Raji (cell line): ENCODE data around the gene PFN3.

ENCODE experiments used
- POLR2A ChIP-seq: IDR thresholded peaks from 2 replicates; pipeline ENCODE4 v1.6.1; 2011; ENCODE audit warnings: low read depth, low read length, control low read depth; ENCODE audit not compliant: insufficient read depth

PFN3 gene

DNA sequence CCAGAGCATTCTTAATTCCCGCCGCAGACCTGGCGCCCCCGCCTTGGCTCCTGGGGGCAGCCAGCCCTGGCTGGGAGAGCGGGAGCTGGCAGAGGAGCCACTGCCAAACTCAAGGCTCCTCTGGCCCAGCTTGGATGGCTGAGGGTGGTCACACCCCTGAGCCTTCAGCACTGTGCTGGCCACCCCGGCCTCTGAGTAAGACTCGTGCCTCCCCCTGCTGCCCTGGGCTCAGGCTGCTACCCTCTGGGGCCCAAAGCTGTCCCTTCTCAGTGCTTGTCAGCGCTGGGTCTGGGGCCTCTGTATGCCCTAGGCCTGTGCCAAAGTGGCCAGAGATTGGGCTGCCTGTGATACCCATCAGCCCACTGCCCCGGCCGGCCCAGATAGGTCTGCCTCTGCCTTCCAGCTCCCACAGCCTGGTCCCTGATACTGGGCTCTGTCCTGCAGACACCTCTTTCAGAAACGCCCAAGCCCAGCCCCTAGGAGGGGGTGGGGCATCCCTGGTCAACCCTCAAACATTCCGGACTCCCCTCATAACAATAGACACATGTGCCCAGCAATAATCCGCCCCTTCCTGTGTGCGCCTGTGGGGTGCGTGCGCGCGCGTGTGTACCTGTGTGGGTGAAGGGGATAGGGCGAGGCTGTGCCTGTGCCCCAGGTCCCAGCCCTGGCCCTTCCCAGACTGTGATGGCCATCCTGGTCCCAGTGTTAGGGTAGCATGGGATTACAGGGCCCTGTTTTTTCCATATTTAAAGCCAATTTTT is 41.8 kb upstream of the PFN3 start:
- TF ChIP-seq POLR2A = no peak

DNA sequence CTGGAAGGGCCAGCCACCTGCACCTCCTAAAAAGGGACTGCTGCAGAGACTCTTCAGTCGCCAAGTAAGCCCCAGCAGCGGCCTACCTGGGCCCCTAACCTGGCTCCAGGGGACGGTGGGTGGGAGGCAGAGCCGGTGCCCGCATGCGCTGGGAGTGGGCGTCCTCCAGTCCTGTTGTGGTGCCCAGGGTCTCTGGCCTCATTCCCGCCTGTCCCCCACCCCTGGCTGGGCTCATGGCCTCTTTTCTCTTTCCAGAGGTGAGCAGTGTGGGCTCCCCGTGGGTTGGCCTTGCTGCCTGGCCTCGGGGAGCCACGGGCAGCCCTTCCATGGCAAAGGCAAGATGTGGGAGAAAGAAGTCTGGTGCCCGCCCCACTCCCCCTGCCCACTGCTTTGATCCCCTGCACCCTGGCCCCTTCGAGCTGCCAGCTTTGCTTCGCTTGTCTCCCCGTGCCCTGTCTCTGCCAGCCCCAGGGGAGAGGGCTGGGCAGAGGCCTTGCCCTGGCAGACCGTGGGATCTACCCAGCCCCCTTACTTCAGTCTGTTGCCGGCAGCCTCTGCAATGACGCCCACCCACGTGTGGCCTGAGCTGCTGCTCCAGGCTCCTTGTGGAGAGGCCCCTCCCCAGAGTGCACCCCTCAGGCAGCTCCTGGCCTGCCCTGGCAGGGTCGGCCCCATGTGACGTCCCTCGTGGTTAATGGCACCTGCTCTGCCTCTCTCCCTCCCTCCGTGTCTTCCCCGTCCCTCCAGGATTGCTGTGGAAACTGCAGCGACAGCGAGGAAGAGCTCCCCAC is 40.7 kb upstream of the PFN3 start:
- no peak for TF ChIP-seq POLR2A

DNA sequence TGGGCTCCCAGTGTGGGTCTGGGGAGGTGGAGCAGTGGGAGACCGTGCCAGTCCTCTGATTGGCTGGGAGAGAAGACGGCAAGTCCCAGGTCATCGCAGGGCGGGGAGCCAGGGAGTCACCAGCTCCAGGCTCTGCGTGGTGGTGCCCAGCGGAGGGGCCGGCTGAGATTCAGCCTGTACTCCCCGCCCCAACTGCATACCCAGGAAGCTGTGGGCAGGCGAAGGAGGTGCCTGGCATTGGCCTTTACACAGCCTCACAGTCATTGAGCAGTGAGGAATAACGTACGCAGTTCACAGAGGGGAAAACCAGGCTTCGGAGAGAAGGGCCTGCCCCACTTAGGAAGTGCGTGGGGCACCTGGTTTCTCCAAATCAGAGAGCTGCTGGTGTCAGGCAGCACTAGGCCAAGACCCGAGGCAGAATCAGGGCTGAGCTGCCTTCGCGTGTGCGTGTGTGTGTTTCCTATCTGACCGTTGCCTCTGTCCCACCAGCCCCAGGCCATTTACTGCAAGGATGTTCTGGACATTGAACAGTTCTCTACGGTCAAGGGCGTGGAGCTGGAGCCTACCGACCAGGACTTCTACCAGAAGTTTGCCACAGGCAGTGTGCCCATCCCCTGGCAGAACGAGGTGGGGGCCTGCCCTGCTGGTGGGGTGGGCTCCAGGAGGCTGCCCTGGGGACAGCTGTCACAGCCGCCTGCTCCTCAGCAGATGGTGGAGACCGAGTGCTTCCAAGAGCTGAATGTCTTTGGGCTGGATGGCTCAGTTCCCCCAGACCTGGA is 39.9 kb upstream of the PFN3 start:
- no peak for TF ChIP-seq POLR2A

DNA sequence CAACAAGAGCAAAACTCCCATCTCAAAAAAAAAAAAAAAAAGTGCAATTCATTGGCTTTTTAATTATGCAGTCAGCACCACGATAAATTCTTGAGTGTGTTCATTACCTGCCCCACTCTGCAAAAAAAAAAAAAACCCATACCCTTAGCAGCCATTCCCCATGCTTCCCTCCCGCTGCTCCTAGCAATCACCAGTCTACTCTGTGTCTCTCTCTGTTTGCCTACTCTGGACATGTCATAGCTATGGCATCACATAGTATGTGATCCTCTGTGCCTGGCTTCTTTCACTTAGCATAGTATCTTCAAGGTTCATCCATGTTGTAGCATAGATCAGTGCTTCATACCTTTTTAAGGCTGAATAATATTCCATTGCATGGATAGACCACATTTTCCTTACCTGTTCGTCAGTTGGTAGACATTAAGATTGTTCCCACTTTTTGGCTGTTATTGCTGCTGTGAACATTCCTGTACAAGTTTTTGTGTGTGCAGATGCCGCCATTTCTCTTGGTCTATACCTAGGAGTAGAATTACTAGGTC is 39.1 kb upstream of the PFN3 start:
- no peak for TF ChIP-seq POLR2A

DNA sequence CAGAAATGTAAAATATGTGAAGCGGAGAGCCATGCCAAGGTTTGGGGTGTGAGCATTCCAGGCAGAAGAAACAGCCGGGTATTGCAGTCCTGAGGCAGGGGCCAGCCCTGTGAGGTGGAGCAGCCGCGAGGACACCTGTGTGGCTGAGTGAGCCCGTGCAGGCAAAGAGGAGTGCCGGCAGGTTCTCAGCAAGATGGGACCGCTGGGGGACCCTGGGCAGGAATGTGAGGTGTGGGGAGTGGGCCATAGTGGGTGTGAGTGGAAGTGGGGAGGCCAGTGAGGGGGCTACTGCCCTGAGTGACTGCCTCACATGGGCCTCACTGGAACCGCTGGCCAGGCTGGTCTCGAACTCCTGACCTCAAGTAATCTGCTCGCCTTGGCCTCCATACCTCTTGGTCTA is 38.0 kb upstream of the PFN3 start:
- TF ChIP-seq POLR2A = no peak

DNA sequence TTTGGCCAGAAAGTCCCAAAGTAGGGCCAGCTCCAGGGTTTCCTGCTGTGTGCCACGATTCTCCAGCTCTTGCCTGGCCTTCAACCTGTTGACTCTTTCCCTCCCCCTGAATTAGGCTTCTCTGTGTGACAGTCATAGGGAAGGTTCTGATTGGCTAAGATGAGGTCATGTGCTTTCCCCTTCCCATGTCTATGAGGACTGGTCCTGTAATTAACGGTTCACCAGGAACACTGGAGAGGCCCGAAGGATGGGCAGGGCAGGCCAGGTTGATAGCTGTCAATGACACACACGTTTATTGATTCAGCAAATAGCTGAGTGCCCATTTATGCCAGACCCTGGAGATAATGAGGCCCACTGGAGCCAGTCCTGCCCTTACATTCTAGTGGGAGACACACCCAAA is 37.2 kb upstream of the PFN3 start:
- TF ChIP-seq POLR2A = no peak

DNA sequence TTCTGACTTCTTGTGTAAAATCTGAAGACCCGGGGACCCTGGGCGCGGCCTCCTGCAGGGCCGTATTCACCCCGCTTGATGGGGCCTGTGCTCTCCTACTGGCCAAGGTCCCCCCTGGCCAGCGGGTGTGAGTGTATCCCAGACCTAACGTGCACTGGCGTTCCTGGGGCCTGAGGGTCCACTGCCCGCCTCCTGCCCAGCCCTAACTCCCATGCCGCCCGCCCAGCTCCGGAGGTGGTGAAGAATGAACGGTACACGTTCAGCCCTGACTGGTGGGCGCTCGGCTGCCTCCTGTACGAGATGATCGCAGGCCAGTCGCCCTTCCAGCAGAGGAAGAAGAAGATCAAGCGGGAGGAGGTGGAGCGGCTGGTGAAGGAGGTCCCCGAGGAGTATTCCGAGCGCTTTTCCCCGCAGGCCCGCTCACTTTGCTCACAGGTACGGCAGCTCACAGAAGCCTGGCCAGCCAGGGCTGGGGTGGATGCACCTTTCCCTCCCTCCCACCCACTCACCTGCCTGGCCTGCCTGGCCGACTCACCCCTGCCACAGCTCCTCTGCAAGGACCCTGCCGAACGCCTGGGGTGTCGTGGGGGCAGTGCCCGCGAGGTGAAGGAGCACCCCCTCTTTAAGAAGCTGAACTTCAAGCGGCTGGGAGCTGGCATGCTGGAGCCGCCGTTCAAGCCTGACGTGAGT is 35.5 kb upstream of the PFN3 start:
- TF ChIP-seq POLR2A = no peak

DNA sequence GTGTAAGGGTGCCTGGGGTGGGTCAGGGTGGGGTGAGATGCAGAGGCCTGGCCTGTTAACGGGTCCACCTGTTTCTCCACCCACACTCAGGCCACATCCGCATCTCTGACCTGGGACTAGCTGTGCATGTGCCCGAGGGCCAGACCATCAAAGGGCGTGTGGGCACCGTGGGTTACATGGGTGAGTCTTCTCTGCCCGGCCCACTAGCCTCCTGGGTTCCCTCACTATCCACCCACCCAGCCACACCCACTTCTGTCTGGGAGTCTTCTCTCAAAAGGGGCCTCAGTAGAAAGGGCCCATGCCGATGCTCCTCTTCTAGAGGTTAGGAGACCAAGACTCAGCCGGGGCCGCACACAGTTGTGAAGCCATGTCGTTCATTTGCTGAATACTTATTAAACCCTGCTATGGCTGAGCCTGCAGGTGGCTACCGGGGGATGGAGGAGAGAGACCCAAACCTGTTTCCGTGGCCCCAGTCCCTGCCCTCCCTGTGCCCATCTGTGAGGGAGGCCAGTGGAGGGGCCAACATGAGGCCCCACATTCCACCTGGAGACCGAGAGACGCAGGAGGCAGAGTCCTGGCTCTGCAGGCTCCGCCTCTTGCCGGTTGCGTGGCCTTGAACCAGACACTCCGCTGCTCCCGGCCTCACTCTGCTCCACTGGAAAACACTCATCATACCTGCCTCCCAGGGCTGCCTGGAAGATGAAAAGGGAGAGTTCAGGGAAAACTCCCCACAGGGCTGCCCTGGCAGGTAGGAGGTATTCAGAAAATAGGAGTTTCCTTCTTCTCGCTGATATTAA is 34.7 kb upstream of the PFN3 start:
- TF ChIP-seq POLR2A = no peak

DNA sequence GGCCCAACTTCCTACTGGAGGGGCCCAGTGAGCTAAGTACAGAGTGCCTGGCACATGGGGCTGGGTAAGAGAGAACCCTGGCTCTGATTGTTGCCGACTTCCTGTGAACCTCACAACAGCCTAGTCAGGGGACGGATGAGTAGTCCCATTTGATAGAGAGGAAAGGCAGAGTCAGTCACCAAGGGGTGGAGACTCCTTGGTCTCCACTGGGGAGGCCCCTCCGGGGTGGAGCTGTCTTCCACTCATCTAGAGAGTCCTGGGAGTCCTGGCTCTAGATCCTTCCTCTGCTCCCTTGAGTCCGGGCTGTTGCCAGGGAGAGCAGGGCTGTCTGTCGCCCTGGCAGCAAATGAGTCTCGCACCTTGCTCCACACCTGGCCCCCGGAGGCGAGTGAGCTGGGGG is 34.0 kb upstream of the PFN3 start:
- no peak for TF ChIP-seq POLR2A

DNA sequence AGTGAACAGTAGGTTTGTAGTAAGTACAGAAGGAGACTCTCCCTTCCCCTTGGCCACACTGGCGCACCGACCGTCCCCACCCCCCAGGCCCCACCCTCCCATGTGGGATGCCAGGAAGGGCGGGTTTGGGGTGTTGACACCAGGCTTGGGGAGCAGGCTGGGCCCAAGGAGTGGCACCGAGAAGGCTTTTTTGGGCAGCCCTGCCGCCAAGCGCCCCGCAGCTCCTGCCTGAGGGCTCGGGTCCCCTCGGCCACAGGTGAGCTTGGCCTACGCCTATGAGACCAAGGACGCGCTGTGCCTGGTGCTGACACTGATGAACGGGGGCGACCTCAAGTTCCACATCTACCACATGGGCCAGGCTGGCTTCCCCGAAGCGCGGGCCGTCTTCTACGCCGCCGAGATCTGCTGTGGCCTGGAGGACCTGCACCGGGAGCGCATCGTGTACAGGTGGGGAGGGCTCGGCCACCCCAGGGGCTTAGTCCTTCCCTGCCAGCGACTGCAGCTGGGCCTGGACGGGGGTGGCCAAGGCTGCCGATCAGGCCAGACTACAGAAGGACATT is 33.3 kb upstream of the PFN3 start:
- no peak for TF ChIP-seq POLR2A

DNA sequence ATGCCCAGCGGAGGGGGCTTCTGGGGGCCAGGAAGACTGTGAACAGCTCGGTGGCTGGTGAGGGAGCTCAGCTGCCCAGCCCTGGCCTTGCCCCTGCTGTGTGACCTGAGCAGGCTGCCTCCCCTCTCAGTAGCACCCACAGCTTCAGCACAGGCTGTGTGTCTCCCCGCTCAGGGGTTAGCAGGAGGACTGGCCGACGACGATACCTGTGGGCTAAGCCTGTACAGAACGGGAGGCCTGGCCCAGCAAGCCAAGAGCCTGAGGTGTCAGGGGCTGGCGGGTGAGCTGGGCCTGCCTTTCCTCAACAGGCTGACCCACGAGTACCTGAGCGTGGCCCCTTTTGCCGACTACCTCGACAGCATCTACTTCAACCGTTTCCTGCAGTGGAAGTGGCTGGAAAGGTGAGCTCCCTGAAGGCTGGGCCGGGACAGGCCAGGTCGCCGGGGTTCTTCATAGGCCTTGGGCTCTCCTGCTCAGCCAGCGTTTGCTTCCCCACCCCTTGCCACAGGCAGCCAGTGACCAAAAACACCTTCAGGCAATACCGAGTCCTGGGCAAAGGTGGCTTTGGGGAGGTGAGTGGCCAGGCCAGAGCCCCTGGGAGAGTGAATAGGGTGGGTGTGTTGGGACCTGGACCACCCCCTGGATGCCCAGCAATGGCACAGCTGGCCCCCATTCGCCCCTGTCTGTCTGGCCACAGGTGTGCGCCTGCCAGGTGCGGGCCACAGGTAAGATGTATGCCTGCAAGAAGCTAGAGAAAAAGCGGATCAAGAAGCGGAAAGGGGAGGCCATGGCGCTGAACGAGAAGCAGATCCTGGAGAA is 32.6 kb upstream of the PFN3 start:
- TF ChIP-seq POLR2A = no peak

DNA sequence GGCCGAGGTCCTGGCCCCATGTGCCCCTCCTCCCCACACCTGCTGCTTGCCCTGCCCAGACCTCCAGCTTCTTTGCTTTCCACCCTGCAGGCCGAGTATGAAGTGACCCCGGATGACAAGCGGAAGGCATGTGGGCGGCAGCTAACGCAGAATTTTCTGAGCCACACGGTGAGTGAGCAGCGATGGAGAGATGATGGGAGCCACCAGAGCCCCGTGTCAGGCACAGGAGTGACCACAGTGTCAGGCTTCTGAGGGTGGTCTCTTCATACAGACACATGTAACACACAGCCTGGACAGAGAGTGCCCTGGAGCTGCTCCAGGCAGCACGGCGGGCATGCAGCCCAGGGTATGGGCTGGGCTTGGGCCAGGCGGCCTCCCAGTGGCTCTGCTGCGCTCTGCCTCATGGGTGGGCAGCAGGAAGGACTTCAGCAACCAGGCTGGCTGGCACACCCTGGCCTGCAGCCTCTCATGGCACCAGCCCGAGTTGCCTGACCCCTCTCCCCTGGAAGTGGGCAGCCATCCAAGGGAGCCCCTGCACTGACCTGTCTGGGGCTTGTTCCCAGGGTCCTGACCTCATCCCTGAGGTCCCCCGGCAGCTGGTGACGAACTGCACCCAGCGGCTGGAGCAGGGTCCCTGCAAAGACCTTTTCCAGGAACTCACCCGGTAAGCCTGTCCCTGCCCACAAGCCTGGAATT is 31.8 kb upstream of the PFN3 start:
- TF ChIP-seq POLR2A = no peak
